ENCODE results near the gene MAGI3. TPM values are rescaled to one million over a fixed set of nuclear protein-coding genes. Genes with fewer than 3 reads are reported as not detected.

The MAGI3 gene
- total RNA-seq, 1 donor from 2014 or later: 1.0 TPM

- DNase-seq (no peak), ATAC-seq (ENCODE audit: low read depth) (no peak)
- no peaks in the 10 kb centered on the region for H3K36me3 Mint-ChIP-seq (ENCODE audit: low read depth)
- no peak overlapping the region for H3K4me3 Mint-ChIP-seq
- TF ChIP-seq CTCF (IDR thresholded peaks at IDR 0.05): no peak
- CTCF ChIA-PET: no interaction called here
- peaks cover 7% of the 10 kb centered on the region for H3K9me3 Mint-ChIP-seq
- intact Hi-C loops (cut with micrococcal nuclease): no loop called here
- H3K4me1 Mint-ChIP-seq: no peaks in the 10 kb centered on the region
- no peaks in the 10 kb centered on the region for H3K27me3 Mint-ChIP-seq
- POLR2A ChIA-PET: no interaction called here
- H3K27ac Mint-ChIP-seq: no peak overlapping the region
Measured at GRCh38 chr1:113519556-113519955, 129.2 kb downstream of the MAGI3 start.

- Mint-ChIP-seq H3K9me3 (peaks cover 5% of the 10 kb centered on the region), H3K4me3 (no peak overlapping the region), H3K36me3 (ENCODE audit: low read depth) (no peaks in the 10 kb centered on the region), H3K27ac (no peak overlapping the region), H3K4me1 (no peaks in the 10 kb centered on the region), H3K27me3 (peaks cover 5% of the 10 kb centered on the region)
- POLR2A ChIA-PET: no interaction called here
- DNase-seq (no peak), ATAC-seq (ENCODE audit: low read depth) (no peak)
- CTCF ChIA-PET: no interaction called here
- intact Hi-C loops (cut with micrococcal nuclease): no loop called here
- no peak for TF ChIP-seq CTCF (IDR thresholded peaks at IDR 0.05)
Measured at GRCh38 chr1:113530021-113530420, 139.7 kb downstream of the MAGI3 start.

GRCh38 chr1:113531321-113531720 is 141.0 kb downstream of the MAGI3 start:
- no peak for TF ChIP-seq CTCF (IDR thresholded peaks at IDR 0.05)
- Mint-ChIP-seq H3K4me1 (no peaks in the 10 kb centered on the region), H3K4me3 (no peak overlapping the region), H3K27me3 (peaks cover 5% of the 10 kb centered on the region), H3K36me3 (ENCODE audit: low read depth) (no peaks in the 10 kb centered on the region), H3K27ac (no peak overlapping the region), H3K9me3 (peaks cover 3% of the 10 kb centered on the region)
- ATAC-seq (ENCODE audit: low read depth) (no peak), DNase-seq (no peak)
- intact Hi-C loops (cut with micrococcal nuclease): no loop called here
- ChIA-PET CTCF (no interaction called here), POLR2A (no interaction called here)

GRCh38 chr1:113533061-113533460 is 142.7 kb downstream of the MAGI3 start:
- Mint-ChIP-seq H3K27me3 (peaks cover 4% of the 10 kb centered on the region), H3K4me1 (no peaks in the 10 kb centered on the region), H3K9me3 (peaks cover 3% of the 10 kb centered on the region), H3K27ac (no peak overlapping the region), H3K4me3 (no peak overlapping the region), H3K36me3 (ENCODE audit: low read depth) (no peaks in the 10 kb centered on the region)
- ChIA-PET CTCF (no interaction called here), POLR2A (no interaction called here)
- TF ChIP-seq CTCF (IDR thresholded peaks at IDR 0.05): no peak
- no peak for DNase-seq
- ATAC-seq (ENCODE audit: low read depth): no peak
- intact Hi-C loops (cut with micrococcal nuclease): no loop called here

GRCh38 chr1:113534130-113534817 is 144.0 kb downstream of the MAGI3 start:
- H3K27ac Mint-ChIP-seq: no peak overlapping the region
- no peak overlapping the region for H3K4me3 Mint-ChIP-seq
- no peak for TF ChIP-seq CTCF (IDR thresholded peaks at IDR 0.05)
- H3K9me3 Mint-ChIP-seq: no peaks in the 10 kb centered on the region
- H3K36me3 Mint-ChIP-seq (ENCODE audit: low read depth): no peaks in the 10 kb centered on the region
- no peaks in the 10 kb centered on the region for H3K4me1 Mint-ChIP-seq
- intact Hi-C loops (cut with micrococcal nuclease): no loop called here
- DNase-seq (no peak), ATAC-seq (ENCODE audit: low read depth) (no peak)
- ChIA-PET CTCF (no interaction called here), POLR2A (no interaction called here)
- peaks cover 4% of the 10 kb centered on the region for H3K27me3 Mint-ChIP-seq
